Muscle layer of colon (tissue), 2 donors: ENCODE data around the gene RTL10.

Experiments
- H3K27ac ChIP-seq: one replicate; pipeline ENCODE4 v1.7.0; 2013; ENCODE audit warnings: low read depth, mild to moderate bottlenecking, low read length, moderate library complexity
- H3K27me3 ChIP-seq, 2 donors: one replicate each; pipeline ENCODE4 v1.7.0; 2013; ENCODE audit warnings: low read length in 2 of 2, mild to moderate bottlenecking in 2 of 2; ENCODE audit not compliant: insufficient read depth in 2 of 2, control insufficient read depth in 1 of 2
- H3K36me3 ChIP-seq: one replicate; pipeline ENCODE4 v1.7.0; 2013; ENCODE audit warnings: mild to moderate bottlenecking, low read length; ENCODE audit not compliant: insufficient read depth
- H3K4me1 ChIP-seq: one replicate; pipeline ENCODE4 v1.7.0; 2013; ENCODE audit warnings: mild to moderate bottlenecking, low read length; ENCODE audit not compliant: insufficient read depth
- H3K4me3 ChIP-seq, 2 donors: one replicate each; pipeline ENCODE4 v1.7.0; 2013; ENCODE audit warnings: low read length in 2 of 2, low read depth in 1 of 2, mild to moderate bottlenecking in 1 of 2, moderate library complexity in 1 of 2
- H3K9ac ChIP-seq: one replicate; pipeline ENCODE4 v1.7.0; 2013; ENCODE audit warnings: low read length
- H3K9me3 ChIP-seq: one replicate; pipeline ENCODE4 v1.7.0; 2013; ENCODE audit warnings: mild to moderate bottlenecking, low read length
- donor health status: abdominal sarcoma.
- donor health status: Adenocarcinoma of cecum.

The RTL10 gene

DNA sequence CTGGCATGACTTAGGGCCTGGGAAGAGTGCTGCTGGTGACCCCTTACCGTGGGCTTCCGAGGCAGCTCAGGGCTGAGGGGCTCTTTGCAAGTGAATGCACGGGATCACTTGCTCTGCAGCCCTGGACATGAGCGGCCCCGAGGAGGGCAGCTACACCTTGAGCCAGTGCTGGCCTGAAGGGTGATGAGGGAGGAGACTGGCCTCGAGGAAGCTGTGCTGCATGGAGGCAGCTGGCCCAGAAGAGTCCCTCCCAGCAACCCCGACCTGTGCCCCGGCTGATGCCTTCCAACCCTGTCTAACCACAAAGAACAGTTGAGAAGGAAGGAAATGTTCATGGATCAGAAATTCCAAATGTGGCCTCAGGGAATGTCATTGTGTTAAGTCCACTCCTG lies 48.9 kb downstream of the RTL10 start:
- Histone ChIP-seq H3K4me1 (no peaks in the 10 kb centered on the region), H3K27me3 (no peaks in the 10 kb centered on the region), H3K9ac (no peak overlapping the region), H3K36me3 (no peaks in the 10 kb centered on the region), H3K27ac (no peak overlapping the region), H3K9me3 (no peaks in the 10 kb centered on the region), H3K4me3 (no peak overlapping the region)
